T follicular helper cell (primary cell): ENCODE results near the gene GPR37L1.
"Not testable (repeated sequence)": the region's sequence is repeated elsewhere in the genome, so short reads cannot be mapped to it uniquely, and the experiment has no call there.

Source experiments
- DNase-seq: peaks from one replicate; pipeline ENCODE4 v3.0.0-alpha.2; 2020; ENCODE audit warnings: low read depth

GPR37L1 gene

DNA sequence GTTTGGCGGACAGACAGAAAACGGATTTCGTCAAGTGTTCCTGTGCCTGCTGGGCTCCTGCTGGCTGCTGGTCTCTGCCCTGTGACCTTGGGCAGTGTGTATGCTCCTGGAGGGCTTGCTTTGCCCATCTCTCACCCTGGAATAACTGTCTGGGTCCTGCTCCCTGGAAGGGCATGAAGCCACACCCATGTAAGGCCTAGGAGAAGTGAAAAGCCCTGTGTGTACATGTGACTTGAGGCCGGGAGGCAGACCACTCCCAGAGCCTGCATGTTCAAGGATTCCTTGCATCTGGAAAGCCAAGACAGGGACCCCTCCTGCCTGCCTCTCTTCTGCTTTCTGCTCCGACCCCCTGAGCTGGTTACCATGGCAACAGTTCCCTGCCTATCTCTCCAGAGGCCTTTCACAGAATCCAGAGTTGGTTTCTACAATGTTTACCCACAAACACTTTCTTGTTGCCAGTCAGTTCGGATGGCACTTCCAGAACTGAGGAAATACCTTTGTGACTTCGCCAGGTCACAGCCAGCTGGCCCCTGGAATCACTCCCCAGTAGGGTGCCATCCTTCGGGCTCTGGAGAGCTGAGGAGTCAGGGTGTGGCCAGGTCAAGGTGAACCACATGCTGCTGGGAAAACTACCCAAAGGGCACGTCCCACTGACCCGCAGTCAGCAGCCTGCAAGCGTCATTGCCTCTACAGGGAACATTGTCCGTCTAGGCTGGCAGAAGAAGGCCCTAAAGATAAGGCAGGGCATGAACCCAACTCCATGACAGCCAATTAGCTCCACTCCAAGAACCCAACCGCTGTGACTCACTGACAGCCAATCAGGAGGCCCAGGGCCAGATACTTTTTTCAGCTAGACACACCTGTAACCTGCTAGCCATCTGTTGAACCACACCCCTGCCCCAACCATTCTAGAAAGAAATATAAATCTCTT is 14.7 kb upstream of the GPR37L1 start:
- no peak for DNase-seq

- DNase-seq: no peak
These were observed 11.7 kb upstream of the GPR37L1 start for GRCh38 chr1:202110977-202111376.

DNA sequence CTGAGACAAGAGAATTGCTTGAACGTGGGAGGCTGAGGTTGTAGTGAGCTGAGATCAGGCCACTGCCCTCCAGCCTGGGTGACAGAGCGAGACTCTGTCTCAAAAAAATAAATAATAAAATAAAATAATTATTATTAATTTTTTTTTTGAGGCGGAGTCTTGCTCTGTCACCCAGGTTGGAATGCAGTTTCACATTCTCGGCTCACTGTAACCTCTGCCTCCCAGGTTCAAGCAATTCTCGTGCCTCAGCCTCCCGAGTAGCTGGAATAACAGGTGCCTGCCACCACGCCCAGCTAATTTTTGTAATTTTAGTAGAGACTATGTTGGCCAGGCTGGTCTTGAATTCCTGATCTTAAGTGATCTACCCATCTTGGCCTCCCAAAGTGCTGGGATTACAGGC is 11.1 kb upstream of the GPR37L1 start:
- DNase-seq: not testable (repeated sequence)

GRCh38 chr1:202112859-202113689 is 9.6 kb upstream of the GPR37L1 start:
- DNase-seq: no peak

GRCh38 chr1:202113690-202114300 is 8.9 kb upstream of the GPR37L1 start:
- no peak for DNase-seq

GRCh38 chr1:202116287-202116686 is 6.4 kb upstream of the GPR37L1 start:
- DNase-seq: no peak

DNA sequence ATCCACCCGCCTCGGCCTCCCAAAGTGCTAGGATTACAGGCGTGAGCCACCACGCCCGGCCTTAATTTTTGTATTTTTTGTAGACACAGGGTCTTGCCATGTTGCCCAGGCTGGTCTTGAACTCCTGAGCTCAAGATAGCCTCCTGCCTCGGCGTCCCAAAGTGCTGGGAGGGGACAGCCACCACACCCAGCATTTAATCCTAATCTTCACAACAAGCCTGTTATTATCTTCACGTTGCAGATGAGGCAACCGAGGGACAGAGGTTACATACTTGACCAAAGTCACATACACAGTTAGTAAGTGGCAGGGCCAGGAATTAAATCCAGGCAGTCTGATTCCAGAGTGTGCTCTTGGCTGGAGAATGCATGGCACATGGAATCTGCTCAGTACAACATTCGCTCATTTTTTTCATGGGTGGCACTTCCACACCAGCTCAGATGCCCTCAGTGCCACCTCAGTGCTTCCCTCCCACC is 4.8 kb upstream of the GPR37L1 start:
- no peak for DNase-seq

- no peak for DNase-seq
These were observed 1.7 kb upstream of the GPR37L1 start for GRCh38 chr1:202121006-202121405.

DNA sequence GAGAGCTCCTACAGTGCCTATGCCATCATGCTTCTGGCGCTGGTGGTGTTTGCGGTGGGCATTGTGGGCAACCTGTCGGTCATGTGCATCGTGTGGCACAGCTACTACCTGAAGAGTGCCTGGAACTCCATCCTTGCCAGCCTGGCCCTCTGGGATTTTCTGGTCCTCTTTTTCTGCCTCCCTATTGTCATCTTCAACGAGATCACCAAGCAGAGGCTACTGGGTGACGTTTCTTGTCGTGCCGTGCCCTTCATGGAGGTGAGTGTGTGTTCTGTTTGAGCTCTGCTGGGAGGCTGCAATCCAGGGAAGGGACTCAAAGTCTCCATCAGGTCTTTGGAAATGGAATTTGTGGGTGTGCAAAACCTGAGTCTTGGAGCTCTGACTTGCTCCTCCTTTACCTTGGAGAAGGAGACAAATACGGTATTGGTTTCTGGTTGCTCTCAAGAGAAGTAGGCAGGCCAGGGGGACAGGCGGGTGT is 658 bp downstream of the GPR37L1 start:
- DNase-seq: no peak

- DNase-seq: no peak
These were observed 1.4 kb downstream of the GPR37L1 start for GRCh38 chr1:202124142-202124541.

GRCh38 chr1:202125611-202126010 is 2.9 kb downstream of the GPR37L1 start:
- DNase-seq: no peak

DNA sequence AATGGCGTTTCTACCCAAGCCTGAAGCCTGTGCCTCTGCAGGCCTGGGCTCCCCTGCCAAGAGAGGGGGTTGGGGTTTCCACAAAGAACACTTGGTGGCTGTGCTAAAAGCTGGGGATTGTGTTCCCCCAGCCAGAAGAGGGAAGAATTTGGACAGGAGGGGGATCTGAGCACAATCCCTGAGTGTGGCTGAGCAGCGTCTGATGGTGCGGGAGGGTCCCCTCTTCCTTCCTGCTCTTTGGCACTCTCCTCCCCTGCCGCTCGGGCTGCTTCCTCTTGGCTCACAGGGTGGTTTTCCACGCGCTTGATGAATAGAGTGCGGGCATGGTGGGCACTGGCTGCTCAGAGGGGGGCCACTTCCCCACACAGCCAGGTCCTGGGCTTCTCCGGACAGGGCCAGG is 3.7 kb downstream of the GPR37L1 start:
- no peak for DNase-seq

GRCh38 chr1:202127061-202127460 is 4.3 kb downstream of the GPR37L1 start:
- DNase-seq: no peak

- DNase-seq: no peak
These were observed 5.3 kb downstream of the GPR37L1 start for GRCh38 chr1:202127836-202128622.

DNA sequence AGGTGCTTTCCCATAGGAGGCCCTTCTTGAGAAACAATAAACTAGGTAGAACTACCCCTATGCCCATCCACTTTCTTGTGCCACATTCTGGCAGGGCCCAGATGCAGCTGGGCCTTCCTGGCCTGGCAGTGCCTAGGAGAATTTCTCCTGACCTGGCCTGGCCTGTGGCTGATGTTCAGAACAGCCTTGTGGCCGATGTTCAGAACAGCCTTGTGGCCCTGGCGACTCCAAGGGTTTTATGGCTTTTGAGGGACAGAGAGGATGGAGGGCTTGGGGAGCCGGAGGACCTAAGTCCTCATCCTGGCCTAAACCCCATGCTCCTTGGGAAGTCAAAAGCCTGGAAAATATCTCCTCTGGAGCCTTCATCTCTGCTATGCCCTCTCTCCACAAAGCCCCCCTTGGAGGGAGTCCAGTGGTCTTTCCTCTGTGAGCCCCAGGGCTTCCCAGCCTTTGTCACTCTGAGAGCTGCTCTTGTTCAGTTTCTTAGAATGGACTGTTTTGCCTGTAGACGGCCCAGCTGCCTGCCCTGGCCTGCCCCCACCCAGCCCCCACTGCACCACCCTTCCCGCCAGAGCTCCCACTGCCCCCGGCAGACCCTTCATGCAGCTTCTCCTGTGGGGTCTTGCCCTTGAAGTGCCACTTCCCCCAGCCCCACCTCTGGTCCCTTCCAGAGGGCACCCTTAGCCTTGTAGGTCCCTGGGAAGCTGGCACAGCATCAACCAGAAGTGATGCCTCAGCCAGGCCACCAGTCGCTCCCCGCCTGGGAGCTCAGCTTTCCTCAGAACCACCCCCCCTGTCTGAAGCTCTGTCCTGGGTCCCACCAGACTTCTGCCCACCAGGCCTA is 7.0 kb downstream of the GPR37L1 start:
- DNase-seq: no peak

DNA sequence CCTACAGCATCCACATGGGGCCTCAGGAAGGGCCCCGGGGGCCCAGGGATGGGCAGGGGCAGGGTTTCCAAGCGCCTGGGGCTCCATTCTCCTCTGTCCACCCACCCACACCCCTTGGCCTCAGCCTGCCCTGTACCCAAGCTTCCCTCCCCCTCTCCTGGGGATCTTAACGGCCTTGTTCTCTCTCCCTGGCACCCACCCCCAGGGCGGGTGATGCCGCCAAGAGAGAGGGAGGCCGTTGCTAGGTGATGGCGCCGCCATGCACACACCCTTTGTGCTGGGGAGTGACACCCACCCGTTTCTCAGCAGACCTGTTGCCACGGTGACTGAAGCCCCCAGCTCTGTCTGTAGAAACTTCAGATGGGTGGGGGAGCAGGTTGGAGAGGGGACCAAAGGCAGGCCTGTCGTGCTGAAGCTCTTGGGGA is 7.6 kb downstream of the GPR37L1 start:
- DNase-seq: no peak

DNA sequence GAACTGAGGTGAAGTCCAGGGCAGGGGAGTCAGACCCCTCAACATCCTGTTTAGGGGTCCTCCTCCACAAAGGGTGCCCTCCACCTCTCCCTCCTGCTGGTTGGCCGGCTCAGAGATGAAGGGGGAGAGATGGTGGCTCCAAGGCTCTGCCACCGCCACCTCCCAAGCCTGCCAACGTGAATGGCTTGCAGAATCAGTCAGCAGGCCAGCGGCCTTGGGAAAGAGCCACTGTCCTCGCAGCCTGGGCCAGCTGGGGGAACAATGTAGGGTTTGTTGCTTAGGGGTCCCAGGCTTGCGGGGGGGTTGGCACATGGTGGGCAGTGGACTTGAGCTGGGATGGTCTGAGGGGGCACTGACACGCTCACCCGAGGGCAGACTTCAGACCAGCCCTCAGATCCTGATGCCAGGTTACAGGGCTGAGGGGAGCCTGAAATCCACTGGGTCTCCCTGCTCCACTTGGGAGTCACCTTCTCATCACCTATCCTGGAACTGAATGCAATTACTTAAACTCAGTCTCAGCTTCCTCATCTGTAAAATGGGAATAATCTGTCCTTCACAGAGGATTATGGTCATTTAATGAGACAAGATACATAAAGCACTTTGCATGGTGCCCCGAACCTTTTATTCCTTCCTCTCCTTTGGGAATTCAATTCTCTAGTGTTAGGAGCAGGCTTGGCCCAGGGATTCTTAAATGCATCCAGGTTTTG is 8.3 kb downstream of the GPR37L1 start:
- no peak for DNase-seq

DNA sequence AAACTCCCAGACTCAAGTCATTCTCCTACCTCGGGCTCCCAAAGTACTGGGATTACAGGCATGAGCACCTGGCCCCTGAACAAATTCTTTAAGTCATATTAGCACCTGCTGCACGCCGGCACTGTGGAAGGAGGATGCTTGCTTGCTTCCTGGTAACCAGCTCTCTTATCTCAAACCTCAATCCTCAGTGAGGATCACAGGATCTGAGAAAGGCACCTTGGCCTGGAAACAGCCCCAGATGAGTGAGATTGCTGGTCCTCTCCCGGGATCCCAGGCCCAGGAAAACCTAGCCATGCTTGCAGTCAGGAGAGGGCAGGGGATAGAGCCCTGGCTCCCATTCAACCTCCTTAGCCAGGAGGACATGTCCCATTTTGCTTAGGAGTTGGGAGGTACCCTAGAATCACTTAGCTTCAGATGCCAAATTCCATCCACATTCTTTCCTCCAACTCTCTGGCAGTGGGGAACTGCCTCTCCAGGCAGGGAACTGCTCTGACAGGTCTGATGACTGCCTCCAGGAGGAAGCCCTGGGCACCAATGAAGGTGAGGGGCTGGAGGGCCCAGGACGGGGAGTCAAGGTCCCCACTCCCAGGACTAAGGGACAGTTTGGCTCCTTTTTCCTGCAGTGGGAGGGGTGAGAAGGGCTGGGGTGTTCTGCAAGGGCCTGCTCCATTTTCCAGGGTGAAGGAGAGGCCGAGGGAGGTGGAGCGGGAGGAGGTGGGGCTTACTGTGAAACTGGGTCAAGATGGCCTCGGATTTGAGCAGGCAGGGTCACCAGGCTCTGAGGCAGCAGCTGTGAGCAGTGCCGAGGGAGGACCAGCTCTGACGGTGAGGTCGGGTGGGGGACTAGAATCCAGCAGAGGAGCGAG is 9.5 kb downstream of the GPR37L1 start:
- no peak for DNase-seq

DNA sequence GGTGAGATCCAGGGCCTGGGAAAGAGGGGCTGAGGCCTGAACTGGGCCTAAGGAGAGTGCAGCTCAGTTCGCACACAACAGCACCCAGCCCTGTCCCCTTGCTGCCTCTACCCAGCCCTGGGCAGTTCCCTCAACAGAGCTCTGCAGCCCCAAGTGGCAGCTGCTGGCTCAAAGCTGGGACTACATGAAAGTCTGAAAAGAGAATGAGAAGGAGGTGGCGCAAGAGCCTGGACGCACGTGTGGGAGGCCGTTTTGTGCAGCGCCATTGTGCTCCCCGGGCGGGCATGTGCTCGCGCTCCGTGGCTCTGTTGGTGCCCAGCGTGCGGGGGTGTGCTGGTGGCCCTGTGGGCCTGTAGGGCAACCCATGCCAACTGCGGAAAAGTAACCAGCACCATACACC is 10.3 kb downstream of the GPR37L1 start:
- DNase-seq: no peak
